HG03571 (cell line): ENCODE measurements around the gene SORCS2.

Source experiments
- ATAC-seq: cut with Tn5 transposase; IDR thresholded peaks from one replicate; pipeline ENCODE4 v1.9.1; 2021; ENCODE audit not compliant: unreplicated experiment

Gene SORCS2

DNA sequence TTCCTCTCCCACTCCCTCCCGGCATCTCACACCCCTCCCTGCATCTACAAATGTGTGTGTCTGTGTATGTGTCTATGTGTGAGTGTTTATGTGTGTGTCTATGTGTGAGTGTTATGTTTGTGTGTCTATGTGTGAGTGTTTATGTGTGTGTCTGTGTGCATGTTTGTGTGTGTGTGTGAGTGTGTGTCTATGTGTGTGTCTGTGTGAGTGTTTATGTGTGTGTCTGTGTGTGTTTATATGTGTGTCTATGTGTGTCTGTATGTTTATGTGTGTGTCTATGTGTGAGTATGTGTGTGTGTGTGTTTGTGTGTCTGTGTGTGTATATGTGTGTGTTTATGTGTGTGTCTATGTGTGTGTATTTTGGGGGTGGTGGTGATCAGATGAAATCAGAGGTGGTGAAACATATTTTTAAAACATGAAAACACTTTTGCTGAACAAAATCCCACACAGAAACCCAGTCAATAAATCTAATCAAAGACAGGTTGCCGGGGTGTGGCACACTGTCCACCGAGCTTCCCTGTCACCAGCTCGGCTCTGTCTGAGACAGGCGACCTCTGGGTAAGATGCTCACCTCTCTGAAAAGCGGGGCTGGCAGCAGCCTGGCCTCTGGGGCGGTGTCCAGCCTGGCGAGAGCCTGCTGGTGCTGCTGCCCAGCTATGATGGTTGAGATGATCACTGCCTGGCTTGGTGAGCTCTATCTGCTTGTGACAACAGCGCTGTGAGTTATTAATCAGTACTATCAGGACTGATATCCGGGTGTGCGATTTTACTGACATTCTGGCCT lies 429.1 kb downstream of the SORCS2 start:
- no peak for ATAC-seq

DNA sequence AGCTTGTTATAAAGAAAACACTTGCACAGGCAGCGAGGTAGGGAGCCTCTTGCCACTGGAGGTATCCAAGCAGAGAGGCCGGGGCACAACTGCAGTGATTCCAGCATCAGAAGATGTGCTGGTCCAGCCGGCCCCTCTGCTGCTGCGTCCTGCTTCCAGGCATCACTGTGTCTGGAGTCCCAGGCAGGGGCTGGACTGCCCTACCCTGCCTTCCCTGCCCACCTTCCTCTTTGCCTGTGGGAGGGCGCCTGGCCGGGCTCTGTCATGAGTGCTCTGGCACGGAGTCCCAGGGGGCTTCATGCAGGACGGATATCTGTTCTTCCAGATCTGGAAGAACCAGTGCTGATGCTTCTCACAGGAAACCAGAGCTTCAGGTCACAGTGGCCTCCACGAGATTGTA lies 430.0 kb downstream of the SORCS2 start:
- ATAC-seq = no peak

DNA sequence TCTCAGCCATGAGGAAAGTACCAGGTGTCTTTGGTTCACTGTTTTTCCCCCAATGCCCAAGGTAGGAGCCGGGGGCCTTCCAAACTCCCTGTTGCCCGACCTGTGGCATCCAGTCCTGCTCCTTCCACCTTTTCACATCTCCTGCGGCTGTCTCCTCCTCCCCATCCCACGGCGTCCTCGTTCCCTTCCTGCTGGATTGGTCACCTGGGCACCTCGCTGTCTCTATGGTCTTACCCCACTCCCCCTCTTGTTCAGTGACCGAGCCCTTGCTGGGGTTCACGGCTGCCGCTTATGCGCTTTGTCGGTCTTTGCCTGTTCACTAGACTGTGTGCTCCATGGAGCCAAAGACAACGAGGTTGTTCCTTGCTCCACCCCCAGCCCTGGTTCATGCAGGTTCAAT lies 431.1 kb downstream of the SORCS2 start:
- ATAC-seq = no peak

DNA sequence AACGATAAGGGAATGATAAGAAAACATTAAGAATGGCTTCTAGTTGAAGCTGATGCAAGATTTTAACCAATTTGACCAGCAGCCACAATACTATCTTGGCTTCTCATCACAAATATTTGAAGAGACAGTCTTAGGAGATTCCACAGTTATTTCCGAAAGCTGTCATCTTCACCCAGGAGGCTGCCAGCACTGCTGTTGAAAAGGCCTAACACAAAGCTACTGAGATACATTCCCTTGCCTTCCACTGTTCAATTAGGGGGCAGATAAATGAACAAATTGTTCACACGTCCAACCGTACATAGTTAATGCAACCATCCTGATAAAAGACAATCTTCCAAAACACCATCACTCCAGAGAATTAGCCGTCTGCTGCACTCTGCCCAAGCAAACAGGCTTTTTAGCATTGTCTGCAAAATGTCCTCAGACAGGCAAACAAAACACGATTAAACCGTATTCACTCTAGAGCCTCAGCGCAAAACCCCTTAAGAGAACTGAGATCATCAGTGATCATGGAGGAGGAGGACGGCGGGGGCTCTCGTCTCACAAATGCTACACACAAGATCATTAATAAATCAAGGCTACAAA lies 432.1 kb downstream of the SORCS2 start:
- ATAC-seq = no peak

DNA sequence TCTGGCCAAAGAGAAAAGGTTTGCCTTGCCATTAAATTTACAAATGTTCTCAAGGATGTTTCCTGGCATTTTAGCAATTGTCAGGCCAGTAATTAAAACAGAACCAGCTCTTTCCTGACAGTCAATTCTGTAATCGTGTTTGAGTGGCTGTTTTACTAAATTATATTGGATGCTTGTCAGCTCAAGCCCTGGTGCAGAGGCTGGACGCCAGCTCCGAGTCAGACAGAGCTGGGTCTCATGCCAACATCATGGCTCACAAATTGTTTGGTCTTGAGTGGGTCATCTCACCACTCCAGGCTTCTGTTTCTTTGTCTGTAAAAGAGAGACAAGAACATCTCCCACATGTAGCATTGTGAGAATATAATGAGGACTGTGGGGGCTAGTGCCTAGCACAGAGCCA lies 432.7 kb downstream of the SORCS2 start:
- ATAC-seq = no peak

DNA sequence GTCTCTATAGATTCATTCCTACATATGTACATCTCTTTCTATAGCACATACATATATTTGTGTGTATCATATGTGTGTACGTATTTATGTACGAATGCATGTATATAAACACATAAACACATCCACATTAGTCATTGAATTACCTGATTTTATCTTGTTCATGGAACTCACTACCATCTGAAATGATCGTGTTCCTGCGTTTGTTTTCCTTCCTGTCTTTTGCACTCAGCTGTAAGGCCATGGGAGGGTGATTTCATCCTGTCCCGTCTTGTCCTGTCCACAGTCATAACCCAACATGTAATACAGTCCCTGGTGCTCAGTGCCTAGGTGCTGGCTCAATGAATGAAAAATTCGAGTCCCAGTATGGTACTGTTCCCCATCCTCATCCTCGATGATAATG lies 434.2 kb downstream of the SORCS2 start:
- no peak for ATAC-seq

DNA sequence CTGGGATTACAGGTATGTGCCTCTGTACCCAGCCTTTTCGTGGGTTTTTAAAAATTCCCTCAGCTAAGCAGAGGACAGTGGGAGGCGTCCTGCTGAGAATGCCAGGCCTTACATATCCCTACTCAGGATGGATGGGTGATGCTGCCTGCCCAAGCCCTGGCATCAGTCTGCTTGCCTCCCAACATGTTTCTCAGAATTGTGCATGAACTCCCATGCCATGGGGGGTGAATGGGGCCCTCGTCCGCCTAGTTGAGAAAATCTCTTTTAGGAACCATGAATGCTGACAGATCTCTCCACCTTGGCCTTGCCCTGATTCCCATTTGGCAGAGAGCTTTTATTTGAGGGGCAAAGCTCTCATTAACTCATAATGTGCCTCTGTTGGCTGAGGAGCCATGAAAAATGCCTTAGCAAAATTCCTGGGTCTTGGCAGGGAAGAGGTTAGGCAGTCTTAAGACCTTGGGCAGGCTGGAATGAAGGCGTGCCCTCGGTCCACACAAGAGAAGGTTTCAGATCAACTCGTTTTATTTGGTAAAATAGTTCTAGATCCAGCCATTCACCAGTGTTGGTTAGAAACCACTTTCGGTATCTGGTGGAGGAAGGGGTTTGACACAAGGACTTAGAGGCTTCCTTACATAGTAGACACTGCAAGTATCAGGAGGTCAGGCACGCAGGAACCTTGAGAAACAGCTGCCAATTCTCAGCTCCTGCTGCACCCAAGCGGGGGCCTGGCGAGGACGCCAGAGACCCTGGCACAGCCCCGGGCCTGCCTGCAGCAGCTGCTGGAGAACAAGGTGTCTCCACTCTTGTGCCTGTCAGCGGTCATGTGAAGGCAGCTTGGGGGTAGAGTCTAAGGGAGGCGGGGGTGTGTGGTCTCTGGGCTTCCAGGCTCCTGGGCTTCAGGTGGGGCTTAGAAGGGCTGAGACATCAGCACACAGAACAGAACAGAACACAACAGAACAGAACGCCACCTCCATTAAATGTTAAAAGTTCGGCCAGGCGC lies 435.2 kb downstream of the SORCS2 start:
- ATAC-seq = no peak

DNA sequence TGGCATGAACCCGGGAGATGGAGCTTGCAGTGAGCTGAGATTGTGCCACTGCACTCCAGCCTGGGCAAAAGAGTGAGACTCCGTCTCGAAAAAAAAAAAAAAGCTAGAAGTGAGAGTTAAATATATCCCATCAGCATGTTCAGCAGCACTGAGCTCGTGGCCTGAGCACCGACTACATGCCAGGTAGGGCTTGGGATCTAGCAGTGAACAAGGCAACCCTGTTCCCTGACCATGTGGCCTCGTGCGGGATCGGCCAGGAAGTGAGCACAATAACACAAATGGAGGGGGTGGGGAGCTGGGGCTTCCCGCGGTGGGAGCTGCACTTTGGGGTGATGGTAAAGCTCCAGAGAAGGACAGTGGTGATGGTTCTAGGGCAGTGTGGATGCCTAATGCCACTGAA lies 436.1 kb downstream of the SORCS2 start:
- ATAC-seq = no peak

DNA sequence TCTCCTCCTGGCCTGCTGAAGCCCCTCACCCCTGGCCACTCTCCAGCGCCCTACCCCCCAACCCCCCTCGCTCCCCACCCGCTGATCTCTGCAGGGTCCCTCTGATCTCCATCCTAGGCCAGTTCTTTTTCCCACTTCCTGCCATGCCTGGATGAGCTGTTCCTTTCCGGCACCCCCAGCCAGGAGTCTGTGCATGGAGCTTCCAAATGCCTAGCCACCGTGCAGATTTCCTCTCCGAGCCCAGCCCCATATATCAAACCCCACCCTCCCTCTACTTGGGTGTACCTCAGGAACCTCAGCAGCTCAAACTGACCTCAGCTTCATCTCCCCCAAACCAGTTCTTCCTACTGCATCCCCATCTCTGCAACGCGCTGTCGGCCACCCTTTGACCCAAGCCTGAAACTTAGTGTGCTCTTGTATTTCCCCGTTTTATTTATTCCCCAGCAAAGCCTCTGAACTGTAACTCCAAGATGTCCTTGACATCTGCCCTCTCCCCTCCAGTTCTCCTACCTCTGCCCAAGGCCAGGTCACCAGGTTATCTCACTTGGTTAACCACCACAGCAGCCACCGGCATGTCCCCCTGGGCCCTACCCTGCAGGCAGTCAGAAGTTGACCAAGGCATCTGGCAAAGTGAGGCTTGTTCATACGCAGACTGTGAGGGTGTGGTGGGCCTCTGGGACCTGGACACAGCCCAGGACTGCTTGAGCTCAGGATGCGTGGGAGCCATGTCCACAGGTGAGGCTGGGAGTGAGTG lies 437.3 kb downstream of the SORCS2 start:
- ATAC-seq = no peak

DNA sequence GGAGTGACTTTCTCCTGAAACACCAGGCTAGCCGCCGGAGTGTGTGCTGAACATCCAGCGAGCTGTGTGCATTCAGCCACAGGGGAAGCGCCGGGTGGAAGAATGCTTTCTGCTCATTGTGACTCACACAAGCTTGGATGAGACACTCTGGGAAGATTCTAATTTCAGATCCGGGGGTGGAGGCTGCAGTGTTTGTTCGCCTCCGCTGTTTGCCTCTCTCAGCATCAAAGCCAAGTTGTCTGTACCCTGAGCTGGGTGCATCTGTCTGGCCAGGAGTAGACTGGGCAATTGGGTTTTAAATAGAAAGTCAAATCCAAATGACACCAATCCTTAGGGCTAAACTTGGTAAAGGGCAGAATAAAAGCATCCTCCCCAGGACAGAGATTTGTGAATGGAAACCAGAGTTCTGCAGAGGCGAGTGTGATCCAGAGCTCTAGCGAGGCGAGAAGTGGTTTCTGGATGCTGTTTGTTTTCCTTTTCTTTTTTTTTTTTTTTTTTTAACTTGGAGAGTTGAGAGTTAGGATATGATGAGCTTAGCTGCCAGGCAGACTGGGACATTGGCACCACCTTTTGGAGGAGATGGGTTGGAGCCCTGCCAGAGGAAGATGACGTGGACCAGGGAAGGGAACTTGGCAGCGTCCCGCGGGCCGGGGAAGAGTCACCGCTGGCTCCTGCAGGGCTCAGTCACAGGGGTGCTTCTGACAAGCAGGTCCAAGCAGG lies 438.4 kb downstream of the SORCS2 start:
- ATAC-seq = no peak

DNA sequence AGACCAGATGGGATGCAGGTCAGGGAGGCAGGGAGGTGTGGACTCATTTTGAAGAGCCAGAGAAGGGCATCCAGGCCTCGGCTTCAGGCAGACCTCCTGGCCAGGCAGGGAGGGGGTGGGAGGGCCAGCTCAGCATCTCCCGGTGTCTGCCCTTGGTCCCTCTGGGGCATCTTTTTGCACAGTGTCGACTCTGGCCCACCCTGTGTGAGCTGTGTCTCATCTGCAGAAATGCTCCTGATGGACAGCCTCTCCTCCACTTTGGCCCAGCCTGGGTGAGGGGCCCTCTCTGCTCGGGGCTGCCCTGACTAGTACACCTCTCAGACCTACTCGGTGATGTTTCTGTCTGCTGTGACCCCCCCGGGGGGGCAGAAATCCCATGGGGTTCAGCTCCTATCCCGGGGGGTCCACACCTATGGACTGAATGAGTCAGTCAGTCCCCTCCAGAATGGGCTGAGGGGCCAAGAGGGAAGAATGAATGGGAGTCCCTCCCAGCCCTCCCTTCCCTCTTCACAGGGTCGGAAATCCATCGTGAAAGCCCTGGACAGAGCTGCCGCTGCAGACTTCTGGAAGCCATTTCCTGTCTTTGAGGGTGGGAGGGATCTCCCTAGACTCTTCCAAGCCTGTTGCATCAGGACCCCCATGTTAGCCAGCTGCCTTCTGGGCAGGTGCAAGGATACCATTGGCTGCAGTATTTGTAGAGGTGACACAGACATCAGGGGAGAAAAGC lies 439.1 kb downstream of the SORCS2 start:
- ATAC-seq = no peak

DNA sequence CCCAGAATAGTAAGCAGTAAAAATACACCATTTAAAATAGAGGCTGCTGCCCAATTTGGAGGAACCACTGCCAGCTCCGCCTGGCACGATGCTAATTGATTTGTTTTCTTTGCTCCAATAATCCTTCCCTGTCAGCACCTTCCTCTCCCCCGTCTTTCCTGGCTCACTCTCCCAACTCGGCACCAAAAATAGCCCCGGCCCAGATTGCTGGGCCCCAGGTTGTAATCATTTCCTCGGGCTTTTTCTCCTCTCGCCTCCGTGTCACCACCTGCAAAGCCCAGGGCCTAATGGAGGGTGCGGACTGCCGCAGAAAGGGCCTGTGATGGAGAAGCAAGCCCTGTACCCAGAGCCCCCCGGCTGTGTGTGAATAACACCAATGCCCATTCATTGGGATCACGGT lies 440.0 kb downstream of the SORCS2 start:
- ATAC-seq = no peak

DNA sequence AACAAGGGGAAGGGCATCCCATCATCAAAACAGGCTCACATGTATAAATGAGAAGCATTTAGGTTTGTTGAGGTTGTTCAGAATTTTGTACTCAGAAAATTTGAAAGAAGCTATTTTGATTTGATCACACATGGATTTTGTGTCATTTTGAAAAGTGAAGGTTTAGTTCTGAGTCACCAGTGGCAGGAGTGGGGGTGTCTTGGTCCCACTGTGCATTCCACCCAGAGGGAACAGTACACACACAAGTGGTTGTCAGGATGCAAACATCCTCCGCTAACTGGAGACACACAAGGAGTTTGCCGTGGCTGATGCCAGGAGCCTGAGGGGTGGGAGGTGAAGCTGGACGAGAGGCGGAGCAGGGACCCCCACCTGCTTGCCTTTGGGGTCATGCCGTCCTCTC lies 440.6 kb downstream of the SORCS2 start:
- no peak for ATAC-seq

DNA sequence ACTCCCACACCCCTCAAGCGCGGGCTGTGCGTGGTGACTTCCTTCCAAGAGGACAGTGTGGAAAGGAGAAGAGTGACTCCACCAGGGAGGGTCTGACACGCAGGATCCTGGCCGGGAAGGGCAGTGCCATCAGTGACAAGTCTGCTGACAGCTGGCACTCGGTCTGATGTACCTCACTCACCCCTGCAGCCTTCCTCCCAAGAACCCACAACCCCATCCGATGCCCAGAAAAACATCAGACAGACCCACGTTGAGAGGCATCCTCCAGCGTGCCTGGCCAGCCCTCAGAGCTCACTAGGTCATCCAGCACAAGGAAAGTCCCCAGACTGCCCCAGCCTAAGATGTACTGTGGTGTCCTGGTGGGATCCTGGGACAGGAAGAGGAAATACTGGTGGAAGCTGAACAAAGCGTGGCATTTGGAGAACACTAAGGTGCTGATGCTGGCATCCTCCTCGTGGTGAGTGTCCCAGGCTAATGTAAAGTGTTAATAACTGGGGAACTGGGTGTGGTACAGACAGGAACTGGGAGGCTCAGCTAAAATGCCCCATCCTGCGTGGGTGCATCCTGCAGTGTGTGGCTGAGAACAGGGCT lies 442.4 kb downstream of the SORCS2 start:
- no peak for ATAC-seq

DNA sequence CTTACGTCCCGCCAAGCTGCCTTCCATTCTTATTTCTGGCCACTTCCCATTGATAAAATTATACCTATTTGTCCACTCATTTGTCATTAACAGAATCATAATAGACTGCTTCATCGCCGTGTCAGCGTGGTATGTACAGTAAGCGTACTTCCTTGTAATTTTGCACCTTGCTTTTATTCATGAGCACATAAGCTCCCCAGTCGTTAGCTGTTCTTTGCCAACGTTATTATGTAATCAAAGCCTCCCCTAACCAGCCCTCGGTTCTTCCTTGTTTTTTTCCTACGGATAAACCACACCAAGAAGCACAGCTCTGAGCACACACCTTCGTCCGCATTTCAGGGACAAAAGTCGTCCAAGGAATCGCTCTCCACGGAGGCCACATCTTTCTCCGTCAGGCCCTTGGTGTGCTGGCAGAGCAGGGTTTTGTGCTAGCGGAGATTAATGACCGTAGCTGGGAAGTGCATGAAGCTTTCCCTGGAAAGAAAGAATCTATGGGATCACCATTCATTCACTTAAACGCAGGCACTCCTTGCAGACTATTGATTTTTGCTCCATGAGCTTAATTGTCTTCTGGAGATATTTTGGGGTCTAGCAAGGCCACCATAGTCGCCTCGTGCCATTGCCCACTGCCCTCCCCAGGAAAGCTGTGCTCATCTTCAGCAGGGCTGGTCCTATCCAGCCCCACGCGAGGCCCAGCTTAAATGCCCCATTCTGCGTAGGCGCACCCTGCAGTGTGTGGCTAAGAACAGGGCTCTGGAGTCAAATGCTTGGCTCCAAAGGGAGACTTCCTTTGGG lies 443.3 kb downstream of the SORCS2 start:
- no peak for ATAC-seq

DNA sequence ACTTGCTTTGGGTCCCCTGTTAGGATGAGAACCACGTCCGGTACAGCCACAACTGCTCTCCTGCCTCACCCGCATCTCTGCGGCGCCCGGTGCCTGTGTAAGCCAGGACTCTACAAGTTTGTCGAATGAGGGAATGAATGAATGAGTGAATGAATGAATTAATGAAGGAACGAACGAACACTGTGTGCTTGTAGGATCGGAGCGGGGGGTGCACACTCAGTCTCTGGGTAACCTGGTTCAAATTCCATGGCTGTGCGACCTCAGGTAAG lies 443.8 kb downstream of the SORCS2 start:
- ATAC-seq = no peak

DNA sequence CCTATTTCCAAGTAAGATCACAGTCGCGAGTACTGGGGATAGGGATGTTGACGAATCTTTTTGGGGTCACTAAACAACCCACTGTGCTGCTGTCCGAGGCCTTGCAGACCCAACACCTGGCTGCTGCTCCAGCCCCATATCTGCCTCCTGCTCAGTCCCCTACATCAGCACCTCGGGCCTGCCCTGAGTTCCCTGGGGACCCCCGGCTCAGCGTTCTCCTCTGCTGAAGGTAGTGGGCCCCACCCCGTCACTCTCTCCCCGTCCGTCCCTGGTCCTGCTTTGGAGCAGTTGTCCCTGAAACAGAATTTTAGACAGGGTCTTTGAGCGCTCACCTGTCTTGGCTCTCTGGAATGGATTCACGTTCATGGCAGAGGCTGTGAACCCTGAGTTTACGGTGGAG lies 444.8 kb downstream of the SORCS2 start:
- no peak for ATAC-seq

DNA sequence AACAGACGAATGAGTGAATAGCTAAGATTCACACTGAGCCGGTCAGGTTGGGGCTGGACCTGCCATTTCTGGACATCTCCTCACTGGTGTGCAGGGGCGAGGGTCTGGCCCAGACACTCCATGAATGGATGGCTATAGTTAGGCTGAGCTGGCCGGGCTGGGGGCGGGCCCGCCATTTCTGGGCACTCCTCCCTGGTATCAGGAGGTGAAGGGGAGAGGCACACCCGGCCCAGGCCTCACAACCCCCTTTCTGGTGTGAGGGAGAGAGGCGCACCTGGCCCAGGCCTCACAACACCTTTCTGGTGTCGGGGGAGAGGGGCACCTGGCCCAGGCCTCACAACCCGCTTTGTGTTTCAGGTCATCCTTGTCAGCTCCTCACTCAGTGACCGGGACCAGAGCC lies 445.6 kb downstream of the SORCS2 start:
- no peak for ATAC-seq

DNA sequence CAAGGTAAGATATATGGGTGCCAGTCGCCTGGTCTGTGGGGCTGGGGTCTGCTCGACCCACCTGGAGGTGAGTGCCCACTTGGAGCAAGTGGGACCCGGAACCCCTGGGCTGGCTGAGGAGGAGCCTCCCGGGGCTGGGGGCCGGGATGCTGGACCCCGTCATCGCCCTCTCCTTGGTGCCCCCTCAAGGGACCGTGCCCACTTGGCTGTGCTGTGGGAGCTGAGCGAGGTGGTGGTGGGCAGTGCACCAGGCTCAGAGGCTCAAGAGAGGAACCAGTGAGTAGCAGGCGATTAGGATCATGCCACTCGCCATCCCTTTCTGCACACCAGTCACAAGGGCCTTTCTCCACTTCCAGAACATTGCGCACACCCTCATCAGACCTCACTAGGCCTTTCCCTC lies 446.2 kb downstream of the SORCS2 start:
- no peak for ATAC-seq
